DMS153 treated with DMSO at 0.1 percent for 48 hours (cell line): Measurements from ENCODE around the gene CNKSR3.

Source experiments
- DNase-seq: peaks from one replicate; lab custom pipeline; 2025; ENCODE audit not compliant: unreplicated experiment; lab: John Stamatoyannopoulos, UW

CNKSR3 gene

DNA sequence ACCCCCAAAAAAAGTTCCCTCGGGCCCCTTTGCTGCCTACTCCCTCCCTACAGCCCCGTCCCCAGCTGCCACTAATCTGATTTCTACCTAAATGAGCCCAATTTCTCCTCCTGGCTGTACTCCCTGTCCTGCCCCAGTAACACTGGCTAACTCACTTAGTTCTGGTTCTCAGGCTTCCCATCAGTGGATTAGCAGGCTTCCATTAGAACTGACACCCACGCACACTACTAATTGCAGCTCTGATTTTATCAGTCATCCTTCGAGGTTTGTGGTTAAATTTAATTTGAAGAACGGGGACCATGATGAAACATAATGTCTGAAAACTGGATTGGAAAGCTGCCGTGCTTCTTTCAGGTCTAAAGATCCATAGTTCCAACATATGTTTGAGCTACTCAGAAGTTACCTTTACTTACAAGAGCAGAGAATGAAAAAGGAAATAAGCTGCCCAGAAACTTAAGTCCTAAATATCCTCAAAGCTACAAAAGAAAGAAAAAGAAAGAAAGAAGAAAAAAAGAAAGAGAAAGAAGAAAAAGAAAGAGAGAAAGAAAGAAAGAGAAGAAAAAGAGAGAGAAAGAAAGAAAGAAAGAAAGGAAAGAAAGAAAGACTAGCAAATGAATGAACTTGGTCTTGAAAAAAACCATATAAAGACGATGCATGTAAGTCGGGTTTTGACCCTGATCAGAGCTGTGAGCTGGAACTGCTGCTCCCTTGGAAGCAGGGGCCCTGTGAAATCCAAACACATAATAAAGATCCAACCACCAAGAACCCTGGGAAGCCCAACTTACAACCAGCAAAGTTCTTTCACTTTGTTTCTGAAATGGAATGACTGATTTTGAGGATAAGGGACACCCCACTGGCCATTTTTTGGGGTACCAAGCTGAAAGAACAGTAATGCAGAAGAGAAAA is 51.7 kb downstream of the CNKSR3 start:
- DNase-seq = peak; percentile 17

DNA sequence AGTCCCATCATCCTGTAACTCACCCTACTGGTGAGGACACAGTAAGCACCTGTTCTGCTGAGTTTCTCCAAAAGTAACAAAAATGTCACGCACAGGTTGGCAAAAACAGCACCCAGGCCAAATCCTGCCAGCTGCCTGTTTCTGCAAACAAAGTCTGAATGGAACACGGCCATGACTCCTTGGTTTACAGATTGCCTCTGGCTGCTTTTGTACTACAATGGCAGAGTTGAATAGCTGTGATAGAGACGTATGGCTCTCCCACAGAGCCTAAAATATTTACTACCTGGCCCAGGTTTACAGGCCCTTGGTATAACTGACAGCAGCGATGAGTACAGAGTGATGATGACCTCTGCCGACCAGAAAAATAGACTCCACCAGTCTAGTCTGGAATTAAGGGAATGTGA is 52.6 kb downstream of the CNKSR3 start:
- peak; percentile 92 for DNase-seq

DNA sequence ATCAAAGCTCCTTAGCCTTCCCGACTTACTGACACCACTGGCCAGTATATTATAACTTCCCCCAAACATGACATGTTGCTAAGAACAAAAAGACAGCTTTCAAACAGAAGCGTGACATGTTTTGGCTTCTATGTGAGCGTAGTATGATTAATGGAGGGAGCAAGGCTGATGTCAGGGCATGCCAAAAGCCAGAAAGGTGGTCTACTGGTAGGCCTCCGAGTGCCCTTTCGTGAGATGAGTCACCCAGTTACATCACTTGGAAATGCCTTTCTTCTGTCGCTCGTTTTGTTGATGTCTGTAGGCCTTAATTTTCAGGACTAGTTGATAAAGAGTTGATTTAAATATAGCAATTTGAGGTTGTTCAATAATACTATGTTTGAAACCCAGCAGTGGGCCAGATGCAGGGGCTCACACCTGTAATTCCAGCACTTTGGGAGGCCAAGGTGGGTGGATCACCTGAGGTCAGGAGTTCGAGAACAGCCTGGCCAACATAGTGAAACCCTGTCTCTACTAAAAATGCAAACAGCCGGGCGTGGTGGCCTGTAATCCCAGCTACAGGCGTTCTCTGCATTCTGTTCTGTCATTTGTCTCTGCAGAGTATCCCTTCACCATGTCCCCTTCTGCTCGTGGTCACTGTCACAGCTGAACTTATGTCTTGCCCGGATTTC is 53.3 kb downstream of the CNKSR3 start:
- DNase-seq = no peak

DNA sequence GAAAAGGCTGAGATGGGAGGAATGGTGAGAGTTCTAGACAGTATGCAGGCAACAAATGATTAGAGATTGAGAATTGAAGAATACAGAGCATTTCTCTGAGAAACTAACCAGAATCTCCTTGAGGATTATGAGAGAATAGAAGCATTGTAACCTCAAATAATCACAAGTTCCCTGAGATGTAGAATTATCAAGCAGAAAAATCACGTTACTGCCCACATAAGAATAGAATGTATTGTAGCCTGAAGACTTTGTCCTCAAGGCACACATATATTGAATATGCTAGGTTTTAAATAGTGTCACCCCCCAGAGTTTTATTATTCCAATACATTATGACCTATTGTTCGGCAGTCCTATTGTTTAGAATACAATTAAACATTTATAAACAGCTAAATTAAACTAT is 57.2 kb downstream of the CNKSR3 start:
- DNase-seq = no peak

DNA sequence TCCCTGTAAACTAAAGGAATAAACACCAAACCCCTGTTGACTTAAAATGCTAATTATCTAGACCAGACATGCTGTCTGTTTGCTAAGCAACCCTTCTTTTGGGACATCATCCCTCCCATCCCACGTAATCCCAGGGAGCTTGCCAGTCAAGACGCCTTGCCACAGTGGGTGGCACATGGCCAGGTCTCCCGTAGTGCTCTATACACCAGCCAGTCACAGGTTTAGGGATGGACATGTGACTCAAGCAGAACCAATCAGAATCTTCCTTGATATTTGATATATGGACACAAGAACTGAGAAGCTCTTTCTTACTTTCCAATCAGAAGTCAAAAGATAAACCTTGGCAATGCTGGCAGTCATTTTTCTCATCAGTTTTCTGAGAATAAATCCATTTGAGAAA is 60.0 kb downstream of the CNKSR3 start:
- no peak for DNase-seq

DNA sequence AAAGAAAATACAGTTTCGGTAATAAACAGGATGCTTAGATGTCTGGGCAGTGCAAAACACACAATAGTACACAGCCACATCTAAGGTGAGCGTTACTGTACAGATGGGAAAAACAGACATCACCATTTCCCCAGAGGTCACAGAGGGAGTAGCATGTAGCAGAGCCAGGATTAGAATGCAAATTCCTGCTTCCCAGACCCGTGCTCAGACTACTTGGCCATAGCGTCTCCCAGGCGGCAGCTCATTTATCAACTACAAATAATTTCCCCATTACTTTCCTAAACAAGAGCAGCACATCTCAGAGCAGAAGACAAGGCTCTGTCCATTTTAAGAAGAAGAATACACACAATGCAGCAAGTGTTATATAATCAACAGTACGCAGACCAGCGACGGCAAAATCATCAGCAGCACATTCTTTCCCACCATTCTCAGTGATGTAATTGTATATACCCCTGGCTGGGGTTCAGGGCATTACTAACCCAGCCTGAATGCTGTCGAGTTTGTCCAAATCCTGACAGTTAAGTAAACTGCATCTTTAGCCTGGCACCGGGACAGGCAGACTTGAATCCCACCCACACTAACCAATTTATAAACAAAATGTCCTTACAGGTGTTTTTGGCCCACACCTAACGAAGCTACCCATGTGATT is 61.9 kb downstream of the CNKSR3 start:
- peak; percentile 57 for DNase-seq

DNA sequence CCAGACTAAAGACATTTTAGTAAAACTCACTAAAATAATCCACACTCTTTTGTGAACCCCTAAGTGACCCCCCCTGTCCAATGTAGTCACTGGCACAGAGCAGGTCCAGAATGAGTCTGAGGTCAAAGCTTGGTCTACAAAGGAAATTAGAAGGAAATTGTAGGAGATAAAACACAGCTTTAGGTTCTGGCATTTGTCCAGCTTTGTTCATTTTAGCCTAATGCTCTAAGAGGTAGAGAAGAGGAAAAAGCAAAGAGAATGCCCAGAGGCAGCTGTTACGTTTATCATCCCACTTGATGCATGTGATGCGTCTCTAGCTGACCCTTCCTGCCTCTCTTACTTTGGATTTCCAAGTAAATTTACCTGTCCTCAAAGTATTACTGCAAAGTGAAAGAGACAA is 62.5 kb downstream of the CNKSR3 start:
- peak; percentile 63 for DNase-seq

DNA sequence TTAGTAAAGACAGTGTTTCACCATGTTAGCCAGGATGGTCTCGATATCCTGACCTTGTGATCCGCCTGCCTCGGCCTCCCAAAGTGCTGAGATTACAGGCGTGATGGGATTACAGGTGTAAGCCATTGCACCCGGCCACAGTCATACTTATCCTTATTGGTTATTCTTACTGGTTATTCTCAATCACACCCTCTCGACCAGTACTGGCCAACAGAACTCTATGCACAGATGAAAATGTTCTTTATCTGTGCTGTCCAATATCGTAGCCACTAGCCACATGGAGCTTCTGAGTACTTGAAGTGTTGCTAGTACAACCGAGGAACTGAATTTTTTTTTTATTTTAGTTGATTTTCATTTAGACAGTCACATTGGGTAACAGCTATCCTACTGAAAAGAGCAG is 63.5 kb downstream of the CNKSR3 start:
- DNase-seq = no peak

DNA sequence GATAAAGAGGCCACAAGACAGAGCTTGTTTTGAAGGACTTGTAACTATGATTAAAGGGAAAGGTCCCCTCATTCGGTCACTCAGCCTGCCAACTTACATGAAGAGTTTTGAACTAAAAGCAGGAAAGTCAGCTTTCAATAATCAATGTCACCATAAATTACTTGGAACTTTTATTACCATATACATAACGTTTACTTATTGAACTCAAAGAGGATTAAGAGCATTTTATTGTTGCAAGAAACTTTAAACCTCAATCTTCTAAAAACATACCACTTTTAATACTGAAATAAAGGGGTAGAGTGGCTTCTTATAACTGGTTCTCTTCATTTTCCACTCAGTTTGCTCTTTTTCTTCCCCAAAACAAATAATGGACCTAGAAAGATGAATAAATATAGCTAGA is 65.1 kb downstream of the CNKSR3 start:
- DNase-seq = no peak

DNA sequence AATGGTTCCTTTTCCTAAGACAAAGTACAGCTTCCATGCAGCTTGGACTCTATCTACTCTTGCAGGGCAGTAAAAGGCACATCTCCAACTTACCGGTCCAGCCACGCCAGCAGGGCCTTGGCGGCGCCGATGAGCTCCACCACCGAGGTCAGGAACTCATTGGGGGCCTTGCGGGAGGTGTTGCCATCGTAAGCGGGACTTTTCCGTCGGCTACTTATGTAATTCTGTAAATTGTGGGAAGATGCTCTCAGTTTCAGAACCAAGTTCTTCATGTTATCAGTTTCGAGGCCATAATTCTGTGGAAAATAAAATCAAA is 68.5 kb downstream of the CNKSR3 start:
- DNase-seq = no peak

DNA sequence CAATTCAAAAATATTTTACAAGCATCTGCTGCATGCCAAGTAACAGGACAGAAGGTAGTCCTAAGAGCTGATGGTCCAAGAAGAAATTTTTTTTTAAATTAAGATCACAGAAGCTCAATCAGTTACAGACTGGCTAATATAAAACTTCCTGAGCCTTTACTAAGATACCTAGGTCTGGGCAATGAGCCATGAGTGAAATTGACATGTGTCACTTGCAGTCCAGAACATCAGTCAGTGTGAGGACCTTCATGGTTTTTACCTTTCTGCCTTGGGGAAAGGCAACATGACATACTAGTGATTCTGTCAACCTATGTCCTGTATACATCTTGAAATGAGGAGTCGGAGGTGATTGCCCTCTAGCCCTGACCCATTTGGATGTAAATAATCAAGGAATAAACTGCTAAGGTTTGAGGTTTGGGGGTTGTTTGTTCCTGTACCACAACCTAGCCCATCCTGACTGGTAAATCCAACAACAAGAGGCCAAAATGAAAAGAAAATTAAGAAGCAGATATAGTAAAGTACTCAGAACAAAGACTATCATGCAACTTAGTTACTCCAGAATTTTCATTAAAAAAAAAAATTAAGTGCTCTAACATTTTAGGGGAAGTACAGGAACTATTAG is 70.0 kb downstream of the CNKSR3 start:
- no peak for DNase-seq

DNA sequence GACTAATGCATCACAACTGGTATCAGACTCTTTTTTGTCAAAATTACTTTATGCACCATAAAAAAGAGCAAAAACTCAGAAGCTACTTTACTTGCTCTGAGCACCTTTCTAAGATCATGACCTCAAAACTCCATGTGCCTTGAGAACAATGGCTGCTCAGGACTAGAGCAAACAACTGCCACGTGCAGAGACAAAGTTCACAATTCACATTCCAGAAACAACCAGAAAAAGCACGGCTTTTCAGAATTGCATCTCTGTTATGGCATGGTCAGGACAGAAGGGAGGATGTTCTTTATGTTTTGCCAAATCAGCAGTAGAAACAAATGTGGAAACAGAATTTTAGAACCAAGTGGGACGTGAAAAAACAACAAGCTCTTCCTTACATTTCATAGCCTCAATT is 70.5 kb downstream of the CNKSR3 start:
- DNase-seq = no peak

DNA sequence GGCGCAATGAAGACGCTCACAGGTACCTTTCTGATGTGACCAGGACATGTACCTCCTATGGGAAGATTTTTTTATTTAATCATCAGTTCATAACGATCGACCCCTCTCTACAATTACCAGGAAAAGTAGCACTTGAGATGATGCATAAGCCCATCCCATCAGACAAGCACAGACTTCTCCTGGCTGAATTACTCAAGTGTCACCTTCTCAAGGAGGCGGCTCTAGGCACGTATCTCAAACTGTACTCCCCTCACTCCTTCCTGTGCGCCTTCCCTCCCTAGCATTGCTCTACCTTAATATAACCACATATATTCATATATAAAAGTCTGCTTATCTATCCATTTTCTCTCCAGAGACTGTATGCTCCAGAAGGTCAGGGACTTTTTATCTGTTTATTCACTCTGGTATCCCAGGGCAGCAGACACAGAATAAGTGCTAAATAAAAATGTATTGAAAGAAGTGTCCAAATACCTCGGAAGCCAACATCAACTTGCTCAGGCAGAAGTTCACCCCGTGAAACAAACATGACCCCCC is 71.5 kb downstream of the CNKSR3 start:
- DNase-seq = no peak

DNA sequence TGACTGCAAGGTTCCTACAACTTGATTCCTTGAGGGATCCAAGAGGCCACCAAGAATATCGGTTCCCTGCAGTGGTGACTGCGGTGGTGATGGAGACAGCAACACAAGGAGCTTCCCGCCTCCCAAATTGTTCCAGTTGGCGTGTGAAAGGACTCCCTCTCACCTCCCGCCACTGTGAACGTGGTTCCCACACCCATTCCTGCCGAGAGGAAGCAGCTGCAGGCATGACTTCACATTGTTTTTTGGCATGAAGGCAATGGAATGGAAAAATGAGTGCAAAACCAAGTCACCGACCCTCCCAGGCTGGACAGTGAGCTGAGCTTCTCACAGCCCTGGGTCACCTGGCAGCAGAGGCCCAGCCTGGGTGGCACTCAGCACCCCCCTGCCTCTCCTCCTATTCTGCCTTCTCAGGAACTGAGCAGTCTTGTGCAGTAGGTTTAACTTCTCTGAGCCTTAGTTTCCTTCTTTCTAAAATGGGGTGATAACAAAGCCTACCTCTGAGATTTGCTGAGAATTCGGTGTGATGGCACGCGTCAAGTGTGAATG is 75.0 kb downstream of the CNKSR3 start:
- DNase-seq = no peak

DNA sequence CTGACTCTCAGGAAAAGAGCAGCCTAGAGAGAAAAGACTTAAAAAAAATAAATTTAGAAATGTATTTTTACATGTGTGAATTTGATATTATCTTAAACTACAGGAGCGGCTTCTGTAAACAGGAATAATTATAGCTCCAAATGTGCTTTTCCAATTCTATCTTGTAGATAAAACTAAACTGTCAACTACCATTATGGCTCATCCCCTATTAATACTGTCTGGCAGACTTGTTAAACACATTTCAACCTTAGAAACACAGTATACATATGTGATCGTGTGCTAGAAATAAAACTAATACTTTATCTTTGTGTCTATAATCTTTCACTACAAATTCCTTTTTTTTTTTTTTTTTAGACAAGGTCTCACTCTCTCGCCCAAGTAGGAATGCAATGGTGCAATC is 75.8 kb downstream of the CNKSR3 start:
- no peak for DNase-seq

DNA sequence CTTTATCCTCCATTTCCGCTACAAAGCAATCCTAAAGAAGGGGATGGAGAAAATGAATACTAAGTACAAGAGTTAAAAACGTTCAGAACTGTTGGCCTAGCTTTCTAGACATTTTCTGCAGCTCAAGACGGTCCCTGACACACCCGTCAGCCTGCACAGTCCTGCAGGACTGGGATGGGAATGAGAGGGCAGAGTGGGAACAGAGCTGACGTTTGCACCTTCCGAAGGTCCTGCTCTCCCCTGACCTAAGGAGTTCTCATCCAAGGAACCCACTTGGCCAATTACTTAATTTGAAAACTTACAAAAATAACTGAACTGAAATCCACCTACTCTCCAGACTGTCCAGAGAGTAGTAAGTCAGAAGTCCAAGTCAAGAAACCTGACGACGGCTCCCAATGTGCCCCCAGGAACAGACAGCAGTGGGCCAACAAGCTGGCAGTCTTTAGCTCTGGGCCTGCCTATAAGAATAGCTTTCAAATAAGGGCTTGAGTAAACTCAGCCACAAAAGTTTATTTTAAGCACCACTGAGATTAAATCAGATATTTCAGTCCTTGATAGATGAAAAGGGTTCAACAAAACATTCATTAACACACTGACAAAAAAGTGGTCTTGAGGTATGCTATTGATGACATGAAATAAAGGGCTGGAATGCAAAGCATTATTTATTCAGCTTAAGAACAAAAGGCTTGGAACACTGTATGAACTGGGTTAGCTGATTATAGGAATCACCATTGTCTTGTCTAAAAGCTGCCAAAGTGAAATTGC is 76.8 kb downstream of the CNKSR3 start:
- no peak for DNase-seq

DNA sequence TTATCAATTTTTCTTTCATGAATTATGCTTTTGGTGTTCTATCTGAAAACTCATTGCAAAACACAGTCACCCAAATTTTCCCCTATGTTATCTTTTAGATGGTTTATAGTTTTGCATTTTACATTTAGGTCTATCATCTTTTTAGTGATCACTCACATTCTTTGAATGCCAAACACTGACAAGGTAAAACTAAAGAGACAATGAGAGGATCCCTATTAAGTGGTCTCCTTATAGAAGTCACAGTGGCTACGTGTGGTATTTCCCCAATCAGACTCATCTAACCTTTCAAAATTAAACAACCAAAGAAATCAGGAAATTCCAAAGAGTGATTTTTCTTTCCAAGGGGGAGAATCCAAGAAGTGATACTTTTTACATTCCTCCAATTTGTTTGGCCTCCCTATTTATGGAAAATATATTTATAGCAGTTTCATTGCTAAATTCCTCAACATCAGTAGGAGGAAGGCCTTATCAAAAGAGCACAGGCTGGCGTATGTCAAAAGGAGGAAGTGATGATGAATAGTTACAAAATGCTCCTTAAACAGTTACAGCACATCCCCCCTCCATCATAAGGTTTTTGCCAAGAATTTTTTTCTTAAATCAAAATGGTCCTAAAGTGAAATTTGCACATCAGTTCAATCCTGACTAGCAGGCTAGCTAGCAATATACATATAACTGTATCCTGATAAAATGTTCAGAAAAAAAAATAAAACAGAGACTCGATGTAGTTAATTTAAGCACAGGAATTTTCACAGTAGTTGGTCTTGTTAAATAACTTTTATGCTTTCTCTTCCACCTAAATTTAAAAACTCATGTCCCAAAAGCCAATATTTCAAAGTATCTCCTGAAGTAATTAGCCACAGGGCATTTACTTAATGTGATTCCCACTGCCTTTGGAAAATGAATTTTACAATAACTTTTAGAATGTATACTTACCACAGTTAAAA is 77.7 kb downstream of the CNKSR3 start:
- no peak for DNase-seq

DNA sequence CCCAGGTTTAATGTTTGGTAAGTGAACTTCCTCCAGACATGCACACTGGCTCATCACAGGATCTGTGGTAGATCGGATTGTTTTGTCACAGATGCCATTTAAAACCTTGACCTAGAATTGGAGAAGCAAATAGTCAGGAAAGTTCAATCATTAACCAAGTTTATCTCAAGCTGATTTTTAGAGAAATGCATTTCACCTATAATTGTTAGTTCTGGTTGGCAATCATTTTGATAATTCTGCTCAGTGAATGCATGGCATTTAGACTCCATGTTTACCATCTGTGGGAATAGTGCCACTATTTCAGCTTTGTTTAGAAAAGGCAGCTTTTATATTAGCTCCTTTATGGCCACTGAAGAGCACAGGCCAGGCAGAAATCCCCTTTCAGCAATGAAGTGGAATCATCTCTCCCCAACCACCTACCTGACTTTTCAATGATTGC is 80.0 kb downstream of the CNKSR3 start:
- no peak for DNase-seq

DNA sequence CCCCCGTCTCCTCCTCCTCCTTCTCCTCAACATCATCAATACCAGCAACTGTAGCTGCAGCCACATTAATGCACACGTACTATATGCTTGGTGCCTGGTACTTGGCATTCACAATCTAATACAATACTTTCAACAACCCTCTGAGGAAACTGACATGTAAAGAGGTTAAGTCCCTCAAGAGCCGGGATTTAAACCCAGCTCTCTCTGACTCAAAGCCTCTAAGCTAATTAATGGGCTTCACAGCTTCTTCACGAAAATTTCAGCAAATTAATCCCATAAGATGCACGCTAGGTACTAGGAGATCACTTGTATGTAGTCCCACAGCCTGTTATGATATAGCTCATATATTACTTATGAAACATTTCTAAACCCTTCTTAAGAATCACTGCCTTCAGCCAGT is 80.8 kb downstream of the CNKSR3 start:
- DNase-seq = no peak
